ENCODE results near the gene SLC25A41. TPM values are rescaled to one million over a fixed set of nuclear protein-coding genes. Genes with fewer than 3 reads are reported as not detected.

The SLC25A41 gene
- total RNA-seq, 1 donor from 2014 or later, result not detected

GRCh38 chr19:6415591-6416190 is 17.9 kb downstream of the SLC25A41 start:
- Histone ChIP-seq H3K9me3 (ENCODE audit: low read depth) (no peaks in the 10 kb centered on the region), H2AFZ (replicated peaks) (no peak overlapping the region), H3K36me3 (no peaks in the 10 kb centered on the region), H3K4me2 (no peak overlapping the region), H3K4me1 (no peaks in the 10 kb centered on the region), H3K79me2 (ENCODE audit: low read depth) (peaks cover 38% of the 10 kb centered on the region), H3F3A (ENCODE audit: low read depth) (peaks cover 45% of the 10 kb centered on the region), H4K20me1 (ENCODE audit: low read depth) (peaks cover 88% of the 10 kb centered on the region), H3K4me3 (no peak overlapping the region), H3K9ac (no peak overlapping the region), H3K27ac (no peak overlapping the region), H3K27me3 (no peaks in the 10 kb centered on the region)
- H3K4me3 Mint-ChIP-seq, result no peak overlapping the region
- H3K4me1 Mint-ChIP-seq, result peaks cover 2% of the 10 kb centered on the region
- TF ChIP-seq EZH2 (IDR thresholded peaks at IDR 0.05) (no peak), CTCF (IDR thresholded peaks at IDR 0.05) (no peak), EZH2phosphoT487 (IDR thresholded peaks at IDR 0.05) (no peak)
- no peak for DNase-seq (ENCODE audit: low spot score)
- H3K27me3 Mint-ChIP-seq (ENCODE audit: insufficient read depth, low read depth), result peaks cover 17% of the 10 kb centered on the region
- peaks cover 17% of the 10 kb centered on the region for H3K36me3 Mint-ChIP-seq
- no peak overlapping the region for H3K27ac Mint-ChIP-seq
- H3K9me3 Mint-ChIP-seq, result no peaks in the 10 kb centered on the region

GRCh38 chr19:6414793-6415590 is 18.6 kb downstream of the SLC25A41 start:
- peaks cover 45% of the 10 kb centered on the region for H3F3A ChIP-seq (ENCODE audit: low read depth)
- DNase-seq (ENCODE audit: low spot score), result no peak
- peaks cover 81% of the 10 kb centered on the region for H4K20me1 ChIP-seq (ENCODE audit: low read depth)
- no peak for TF ChIP-seq CTCF (IDR thresholded peaks at IDR 0.05)
- no peak for TF ChIP-seq EZH2phosphoT487 (IDR thresholded peaks at IDR 0.05)
- no peak for TF ChIP-seq EZH2 (IDR thresholded peaks at IDR 0.05)
- no peak overlapping the region for H3K27ac Mint-ChIP-seq
- no peak overlapping the region for H3K9ac ChIP-seq
- no peaks in the 10 kb centered on the region for H3K9me3 ChIP-seq (ENCODE audit: low read depth)
- H3K79me2 ChIP-seq (ENCODE audit: low read depth), result peaks cover 31% of the 10 kb centered on the region
- H3K4me1 Mint-ChIP-seq, result no peaks in the 10 kb centered on the region
- H3K4me3 ChIP-seq, result no peak overlapping the region
- peaks cover 13% of the 10 kb centered on the region for H3K36me3 Mint-ChIP-seq
- no peak overlapping the region for H3K27ac ChIP-seq
- no peak overlapping the region for H3K4me3 Mint-ChIP-seq
- no peaks in the 10 kb centered on the region for H3K27me3 ChIP-seq
- no peak overlapping the region for H2AFZ ChIP-seq (replicated peaks)
- no peaks in the 10 kb centered on the region for H3K9me3 Mint-ChIP-seq
- H3K4me2 ChIP-seq, result no peak overlapping the region
- no peaks in the 10 kb centered on the region for H3K36me3 ChIP-seq
- no peaks in the 10 kb centered on the region for H3K4me1 ChIP-seq
- peaks cover 18% of the 10 kb centered on the region for H3K27me3 Mint-ChIP-seq (ENCODE audit: insufficient read depth, low read depth)

- Histone ChIP-seq H3K36me3 (no peaks in the 10 kb centered on the region), H3F3A (ENCODE audit: low read depth) (peaks cover 45% of the 10 kb centered on the region), H3K27ac (no peak overlapping the region), H3K9me3 (ENCODE audit: low read depth) (no peaks in the 10 kb centered on the region), H3K4me1 (no peaks in the 10 kb centered on the region), H3K27me3 (no peaks in the 10 kb centered on the region), H2AFZ (replicated peaks) (no peak overlapping the region), H3K79me2 (ENCODE audit: low read depth) (peaks cover 21% of the 10 kb centered on the region), H3K4me3 (no peak overlapping the region), H3K9ac (no peak overlapping the region), H3K4me2 (no peak overlapping the region), H4K20me1 (ENCODE audit: low read depth) (peaks cover 71% of the 10 kb centered on the region)
- DNase-seq (ENCODE audit: low spot score), result peak; percentile 38
- Mint-ChIP-seq H3K9me3 (no peaks in the 10 kb centered on the region), H3K4me1 (no peaks in the 10 kb centered on the region), H3K36me3 (peaks cover 10% of the 10 kb centered on the region), H3K27me3 (ENCODE audit: insufficient read depth, low read depth) (peaks cover 18% of the 10 kb centered on the region), H3K27ac (no peak overlapping the region), H3K4me3 (no peak overlapping the region)
- TF ChIP-seq EZH2phosphoT487 (IDR thresholded peaks at IDR 0.05) (no peak), CTCF (IDR thresholded peaks at IDR 0.05) (no peak), EZH2 (IDR thresholded peaks at IDR 0.05) (no peak)
Observed at GRCh38 chr19:6413721-6414643, 19.6 kb downstream of the SLC25A41 start.

Data from neural progenitor cell (in vitro differentiated cells).